ENCODE measurements around the gene KCP. TPM values are rescaled to one million over a fixed set of nuclear protein-coding genes. Genes with fewer than 3 reads are reported as not detected.

Gene KCP
- total and polyA plus RNA-seq, 2 experiments from 2014 or later, result 0.76 to 1.1 TPM

DNA sequence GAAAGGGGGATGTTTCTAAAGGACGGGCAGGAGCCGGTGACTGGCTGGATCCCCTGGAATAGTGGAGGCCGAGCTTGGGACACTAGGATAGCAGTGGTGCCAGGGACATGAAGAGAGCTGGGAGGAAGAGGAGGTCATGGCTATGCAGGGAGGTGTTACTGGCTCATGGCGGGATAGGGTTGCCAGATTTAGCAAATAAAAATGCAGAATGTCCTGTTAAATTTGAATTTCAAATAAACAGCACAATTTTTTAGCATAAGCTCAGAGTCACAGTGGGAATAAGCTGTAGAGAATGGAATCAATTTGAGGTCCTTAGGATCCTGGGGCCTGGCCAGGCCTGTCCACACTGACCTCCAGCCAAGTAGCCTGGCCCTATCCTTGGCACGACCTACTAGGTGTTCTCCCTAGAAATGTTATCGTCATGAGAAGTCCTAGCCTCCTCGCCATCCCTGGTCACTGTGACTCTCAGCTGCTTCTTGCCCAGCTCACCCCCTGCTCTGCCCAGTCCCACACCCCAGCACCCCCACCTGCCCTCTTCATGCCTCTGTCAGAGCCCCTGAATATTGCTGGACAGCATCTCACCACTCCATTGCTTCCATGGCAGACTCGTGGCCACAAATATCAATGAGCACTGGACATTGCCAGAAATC, 7.6 kb upstream of the KCP start:
- Histone ChIP-seq H3K79me2 (replicated peaks; ENCODE audit: insufficient read depth) (no peaks in the 10 kb centered on the region), H3K4me3 (no peak overlapping the region), H3K4me1 (ENCODE audit: insufficient read depth) (peaks cover 5% of the 10 kb centered on the region), H3K27ac (ENCODE audit: low read depth) (no peak overlapping the region), H3K27me3 (ENCODE audit: insufficient read depth) (peaks cover 53% of the 10 kb centered on the region), H3K4me2 (no peak overlapping the region), H4K20me1 (replicated peaks; ENCODE audit: insufficient read depth) (no peaks in the 10 kb centered on the region), H3K36me3 (ENCODE audit: insufficient read depth) (no peaks in the 10 kb centered on the region), H3K9me2 (ENCODE audit: insufficient read depth) (no peaks in the 10 kb centered on the region), H3F3A (replicated peaks; ENCODE audit: low read depth) (0 out of 2 replicates have a peak, but pooled peaks cover 3% of the 10 kb centered on the region), H2AFZ (no peak overlapping the region)
- TF ChIP-seq JUNB (IDR thresholded peaks at IDR 0.05; ENCODE audit: unreplicated experiment), result no peak
- TF ChIP-seq, protein P1, sequence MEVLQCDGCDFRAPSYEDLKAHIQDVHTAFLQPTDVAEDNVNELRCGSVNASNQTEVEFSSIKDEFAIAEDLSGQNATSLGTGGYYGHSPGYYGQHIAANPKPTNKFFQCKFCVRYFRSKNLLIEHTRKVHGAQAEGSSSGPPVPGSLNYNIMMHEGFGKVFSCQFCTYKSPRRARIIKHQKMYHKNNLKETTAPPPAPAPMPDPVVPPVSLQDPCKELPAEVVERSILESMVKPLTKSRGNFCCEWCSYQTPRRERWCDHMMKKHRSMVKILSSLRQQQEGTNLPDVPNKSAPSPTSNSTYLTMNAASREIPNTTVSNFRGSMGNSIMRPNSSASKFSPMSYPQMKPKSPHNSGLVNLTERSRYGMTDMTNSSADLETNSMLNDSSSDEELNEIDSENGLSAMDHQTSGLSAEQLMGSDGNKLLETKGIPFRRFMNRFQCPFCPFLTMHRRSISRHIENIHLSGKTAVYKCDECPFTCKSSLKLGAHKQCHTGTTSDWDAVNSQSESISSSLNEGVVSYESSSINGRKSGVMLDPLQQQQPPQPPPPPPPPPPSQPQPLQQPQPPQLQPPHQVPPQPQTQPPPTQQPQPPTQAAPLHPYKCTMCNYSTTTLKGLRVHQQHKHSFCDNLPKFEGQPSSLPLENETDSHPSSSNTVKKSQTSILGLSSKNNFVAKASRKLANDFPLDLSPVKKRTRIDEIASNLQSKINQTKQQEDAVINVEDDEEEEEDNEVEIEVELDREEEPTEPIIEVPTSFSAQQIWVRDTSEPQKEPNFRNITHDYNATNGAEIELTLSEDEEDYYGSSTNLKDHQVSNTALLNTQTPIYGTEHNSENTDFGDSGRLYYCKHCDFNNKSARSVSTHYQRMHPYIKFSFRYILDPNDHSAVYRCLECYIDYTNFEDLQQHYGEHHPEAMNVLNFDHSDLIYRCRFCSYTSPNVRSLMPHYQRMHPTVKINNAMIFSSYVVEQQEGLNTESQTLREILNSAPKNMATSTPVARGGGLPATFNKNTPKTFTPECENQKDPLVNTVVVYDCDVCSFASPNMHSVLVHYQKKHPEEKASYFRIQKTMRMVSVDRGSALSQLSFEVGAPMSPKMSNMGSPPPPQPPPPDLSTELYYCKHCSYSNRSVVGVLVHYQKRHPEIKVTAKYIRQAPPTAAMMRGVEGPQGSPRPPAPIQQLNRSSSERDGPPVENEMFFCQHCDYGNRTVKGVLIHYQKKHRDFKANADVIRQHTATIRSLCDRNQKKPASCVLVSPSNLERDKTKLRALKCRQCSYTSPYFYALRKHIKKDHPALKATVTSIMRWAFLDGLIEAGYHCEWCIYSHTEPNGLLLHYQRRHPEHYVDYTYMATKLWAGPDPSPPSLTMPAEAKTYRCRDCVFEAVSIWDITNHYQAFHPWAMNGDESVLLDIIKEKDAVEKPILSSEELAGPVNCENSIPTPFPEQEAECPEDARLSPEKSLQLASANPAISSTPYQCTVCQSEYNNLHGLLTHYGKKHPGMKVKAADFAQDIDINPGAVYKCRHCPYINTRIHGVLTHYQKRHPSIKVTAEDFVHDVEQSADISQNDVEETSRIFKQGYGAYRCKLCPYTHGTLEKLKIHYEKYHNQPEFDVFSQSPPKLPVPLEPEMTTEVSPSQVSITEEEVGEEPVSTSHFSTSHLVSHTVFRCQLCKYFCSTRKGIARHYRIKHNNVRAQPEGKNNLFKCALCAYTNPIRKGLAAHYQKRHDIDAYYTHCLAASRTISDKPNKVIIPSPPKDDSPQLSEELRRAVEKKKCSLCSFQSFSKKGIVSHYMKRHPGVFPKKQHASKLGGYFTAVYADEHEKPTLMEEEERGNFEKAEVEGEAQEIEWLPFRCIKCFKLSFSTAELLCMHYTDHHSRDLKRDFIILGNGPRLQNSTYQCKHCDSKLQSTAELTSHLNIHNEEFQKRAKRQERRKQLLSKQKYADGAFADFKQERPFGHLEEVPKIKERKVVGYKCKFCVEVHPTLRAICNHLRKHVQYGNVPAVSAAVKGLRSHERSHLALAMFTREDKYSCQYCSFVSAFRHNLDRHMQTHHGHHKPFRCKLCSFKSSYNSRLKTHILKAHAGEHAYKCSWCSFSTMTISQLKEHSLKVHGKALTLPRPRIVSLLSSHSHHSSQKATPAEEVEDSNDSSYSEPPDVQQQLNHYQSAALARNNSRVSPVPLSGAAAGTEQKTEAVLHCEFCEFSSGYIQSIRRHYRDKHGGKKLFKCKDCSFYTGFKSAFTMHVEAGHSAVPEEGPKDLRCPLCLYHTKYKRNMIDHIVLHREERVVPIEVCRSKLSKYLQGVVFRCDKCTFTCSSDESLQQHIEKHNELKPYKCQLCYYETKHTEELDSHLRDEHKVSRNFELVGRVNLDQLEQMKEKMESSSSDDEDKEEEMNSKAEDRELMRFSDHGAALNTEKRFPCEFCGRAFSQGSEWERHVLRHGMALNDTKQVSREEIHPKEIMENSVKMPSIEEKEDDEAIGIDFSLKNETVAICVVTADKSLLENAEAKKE (CRISPR knock-in tag; IDR thresholded peaks at IDR 0.05), result no peak
- TF ChIP-seq, protein P2, sequence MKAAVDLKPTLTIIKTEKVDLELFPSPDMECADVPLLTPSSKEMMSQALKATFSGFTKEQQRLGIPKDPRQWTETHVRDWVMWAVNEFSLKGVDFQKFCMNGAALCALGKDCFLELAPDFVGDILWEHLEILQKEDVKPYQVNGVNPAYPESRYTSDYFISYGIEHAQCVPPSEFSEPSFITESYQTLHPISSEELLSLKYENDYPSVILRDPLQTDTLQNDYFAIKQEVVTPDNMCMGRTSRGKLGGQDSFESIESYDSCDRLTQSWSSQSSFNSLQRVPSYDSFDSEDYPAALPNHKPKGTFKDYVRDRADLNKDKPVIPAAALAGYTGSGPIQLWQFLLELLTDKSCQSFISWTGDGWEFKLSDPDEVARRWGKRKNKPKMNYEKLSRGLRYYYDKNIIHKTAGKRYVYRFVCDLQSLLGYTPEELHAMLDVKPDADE (IDR thresholded peaks at IDR 0.05), result no peak
- no peak for TF ChIP-seq STAT1 (IDR thresholded peaks at IDR 0.05; ENCODE audit: unreplicated experiment)
- Mint-ChIP-seq H3K9me3 (no peaks in the 10 kb centered on the region; the same call in 2 of the 3 replicates), H3K27ac (no peak overlapping the region), H3K36me3 (ENCODE audit: low read depth) (no peaks in the 10 kb centered on the region; the same call in 2 of the 3 replicates), H3K27me3 (ENCODE audit: insufficient read depth, low read depth, poor library complexity) (peaks cover 41% of the 10 kb centered on the region), H3K4me1 (peaks cover 26% of the 10 kb centered on the region), H3K4me3 (no peak overlapping the region)
- DNase-seq (ENCODE audit: low spot score) (no peak), ATAC-seq (no peak)
